ENCODE results near the gene PGGHG. TPM values are rescaled to one million over a fixed set of nuclear protein-coding genes. Genes with fewer than 3 reads are reported as not detected.

PGGHG gene
- total and polyA plus RNA-seq, 10 of the 15 experiments (the other 5 are each of a cell fraction or from before 2014, with no cell fraction given) = 0.10 to 8.3 (median 1.8) TPM

GRCh38 chr11:259413-259812 is 29.5 kb upstream of the PGGHG start (continued):
- no peak for TF ChIP-seq NKRF (conservative IDR thresholded peaks at IDR 0.05)

GRCh38 chr11:261624-262023 is 27.3 kb upstream of the PGGHG start:
- FAIRE-seq (no peak), ATAC-seq (0 out of 3 replicates have a peak, but pooled peaks have one; percentile 24), DNase-seq (ENCODE audit: low read depth, low spot score) (no peak)
- Histone ChIP-seq H3K9ac (ENCODE audit: control insufficient read depth, insufficient read depth, low read length) (no peak overlapping the region), H3K4me3 (no peak overlapping the region), H3K4me1 (ENCODE audit: control insufficient read depth, insufficient read depth, low read length) (peaks cover 13% of the 10 kb centered on the region), H3K27ac (ENCODE audit: control insufficient read depth, insufficient read depth) (no peak overlapping the region), H3K4me2 (ENCODE audit: control insufficient read depth, insufficient read depth) (no peak overlapping the region), H4K20me1 (ENCODE audit: control insufficient read depth, insufficient read depth) (no peaks in the 10 kb centered on the region), H3K27me3 (replicated peaks in 1 of 2; ENCODE audit: control insufficient read depth in 2 of 2, insufficient read depth in 2 of 2, low read length in 1 of 2) (no peaks in the 10 kb centered on the region), H3K36me3 (ENCODE audit: control insufficient read depth in 2 of 2, insufficient read depth in 2 of 2, low read length in 1 of 2) (no peaks in the 10 kb centered on the region), H2AFZ (ENCODE audit: control insufficient read depth, low read depth, low read length) (no peak overlapping the region), H3K9me3 (replicated peaks; ENCODE audit: control insufficient read depth, insufficient read depth, low read length) (peaks cover 2% of the 10 kb centered on the region; the same call in 2 of the 3 replicates), H3K79me2 (ENCODE audit: control insufficient read depth, insufficient read depth, low read length) (no peaks in the 10 kb centered on the region)
- intact Hi-C loops (cut with micrococcal nuclease; ENCODE audit: unreplicated experiment) = loop anchor here (10.0 kb wide), 1 partner anchor 93 kb away; no protein-coding TSS in a partner anchor
- CTCF ChIA-PET = interaction anchor here (1.1 to 3.6 kb wide), 3 partner anchors 11 to 135 kb away, joined by 3 to 25 read pairs (median 3); no protein-coding TSS in a partner anchor
- RAD21 ChIA-PET (ENCODE audit: unreplicated experiment) = no interaction called here
- TF ChIP-seq NR2C1 (IDR thresholded peaks at IDR 0.05) (no peak), BHLHE40 (IDR thresholded peaks at IDR 0.05; ENCODE audit: borderline replicate concordance in 1 of 2, low read depth in 2 of 2, low read length in 1 of 2) (peak in 1 of 2 experiments; percentile 45; a peak in 1 of 4 replicates)
- SMC1A ChIA-PET (ENCODE audit: uncharacterized antibody, unreplicated experiment) = interaction anchor here (1.1 to 1.3 kb wide), 2 partner anchors 11 to 26 kb away, joined by 3 to 6 read pairs; partner anchors contain the start of gene SIRT3
- WGBS (ENCODE audit: insufficient coverage, insufficient replicate concordance, low lambda C conversion rate, missing lambda C conversion rate) = 61% methylated on average over 4 of the region's 4 CpGs
- in situ Hi-C loops (cut with MboI) = no loop called here
- BruUV-seq (replicated peaks) = no TSS peak
- POLR2A ChIA-PET = interaction anchor here (2.0 kb wide), 1 partner anchor 11 kb away, joined by 6 read pairs; no protein-coding TSS in a partner anchor

Measured in GM12878 (cell line).